GM18867 (cell line): ENCODE data around the gene URI1.
"Not testable (repeated sequence)": the region's sequence is repeated elsewhere in the genome, so short reads cannot be mapped to it uniquely, and the experiment has no call there.

Experiments
- ATAC-seq: cut with Tn5 transposase; IDR thresholded peaks from one replicate; pipeline ENCODE4 v1.9.1; 2021; ENCODE audit warnings: mild to moderate bottlenecking, moderate library complexity; ENCODE audit not compliant: unreplicated experiment

Gene URI1

GRCh38 chr19:29940971-29941585 lies 961 bp upstream of the URI1 start:
- ATAC-seq = no peak

GRCh38 chr19:29942404-29943261 lies 594 bp downstream of the URI1 start:
- ATAC-seq = peak; percentile 74

GRCh38 chr19:29943615-29944014 lies 1.6 kb downstream of the URI1 start:
- no peak for ATAC-seq

- ATAC-seq = no peak
Observed at GRCh38 chr19:29944390-29945012, 2.5 kb downstream of the URI1 start.

GRCh38 chr19:29945017-29945416 lies 3.0 kb downstream of the URI1 start:
- no peak for ATAC-seq

GRCh38 chr19:29945433-29945832 lies 3.4 kb downstream of the URI1 start:
- ATAC-seq = no peak

- ATAC-seq = no peak
Observed at GRCh38 chr19:29946645-29947044, 4.6 kb downstream of the URI1 start.

- ATAC-seq = no peak
Observed at GRCh38 chr19:29947871-29948270, 5.8 kb downstream of the URI1 start.

GRCh38 chr19:29948759-29949470 lies 6.9 kb downstream of the URI1 start:
- ATAC-seq = not testable (repeated sequence)

- ATAC-seq = no peak
Observed at GRCh38 chr19:29952177-29952576, 10.1 kb downstream of the URI1 start.

GRCh38 chr19:29952646-29953045 lies 10.6 kb downstream of the URI1 start:
- no peak for ATAC-seq

- no peak for ATAC-seq
Observed at GRCh38 chr19:29953352-29954247, 11.6 kb downstream of the URI1 start.

- ATAC-seq = no peak
Observed at GRCh38 chr19:29956855-29957254, 14.8 kb downstream of the URI1 start.

- no peak for ATAC-seq
Observed at GRCh38 chr19:29961311-29961710, 19.3 kb downstream of the URI1 start.

- ATAC-seq = no peak
Observed at GRCh38 chr19:29962793-29963192, 20.8 kb downstream of the URI1 start.

GRCh38 chr19:29963576-29963975 lies 21.5 kb downstream of the URI1 start:
- no peak for ATAC-seq

- no peak for ATAC-seq
Observed at GRCh38 chr19:29964171-29964570, 22.1 kb downstream of the URI1 start.

- no peak for ATAC-seq
Observed at GRCh38 chr19:29965492-29965891, 23.5 kb downstream of the URI1 start.

GRCh38 chr19:29966142-29966541 lies 24.1 kb downstream of the URI1 start:
- ATAC-seq = not testable (repeated sequence)

- ATAC-seq = peak; percentile 46
Observed at GRCh38 chr19:29966588-29967249, 24.7 kb downstream of the URI1 start.
